Testis (tissue), 2 donors: ENCODE data around the gene IP6K1.

ENCODE experiments used
- CTCF ChIP-seq, 3 experiments: fragments of 450-650 bp in 2 of 3; fragments of 200-600 bp in 1 of 3; sonication (generic) in 1 of 3; IDR thresholded peaks; one replicate each; pipeline ENCODE4 v1.5.1; 2016 to 2019; ENCODE audit warnings: antibody characterized with exemption in 3 of 3, mild to moderate bottlenecking in 2 of 3, moderate library complexity in 1 of 3
- POLR2A ChIP-seq: fragments of 450-650 bp; IDR thresholded peaks from one replicate; pipeline ENCODE4 v1.6.1; 2017; ENCODE audit warnings: antibody characterized with exemption, mild to moderate bottlenecking, moderate library complexity

- no peak for TF ChIP-seq POLR2A
- TF ChIP-seq CTCF (IDR thresholded peaks at IDR 0.05) = no peak
These were observed 16.4 kb downstream of the IP6K1 start for GRCh38 chr3:49769926-49770325.
